SK-N-MC (cell line): ENCODE measurements around the gene FSTL4.

Experiments
- EZH2 ChIP-seq: fragments of 200-600 bp; sonication (generic); IDR thresholded peaks from one replicate; pipeline ENCODE4 v1.6.1; 2017; ENCODE audit warnings: antibody characterized with exemption
- FOXP2 ChIP-seq: optimal IDR thresholded peaks from 2 replicates; pipeline ENCODE3; 2011; ENCODE audit warnings: mild to moderate bottlenecking, moderate library complexity; ENCODE audit not compliant: insufficient read depth; ENCODE audit errors: extremely low read length, control extremely low read depth
- POLR2AphosphoS5 ChIP-seq: IDR thresholded peaks from 2 replicates; pipeline ENCODE4 v1.6.1; 2012; ENCODE audit warnings: mild to moderate bottlenecking, low read depth, low read length, borderline replicate concordance

DNA sequence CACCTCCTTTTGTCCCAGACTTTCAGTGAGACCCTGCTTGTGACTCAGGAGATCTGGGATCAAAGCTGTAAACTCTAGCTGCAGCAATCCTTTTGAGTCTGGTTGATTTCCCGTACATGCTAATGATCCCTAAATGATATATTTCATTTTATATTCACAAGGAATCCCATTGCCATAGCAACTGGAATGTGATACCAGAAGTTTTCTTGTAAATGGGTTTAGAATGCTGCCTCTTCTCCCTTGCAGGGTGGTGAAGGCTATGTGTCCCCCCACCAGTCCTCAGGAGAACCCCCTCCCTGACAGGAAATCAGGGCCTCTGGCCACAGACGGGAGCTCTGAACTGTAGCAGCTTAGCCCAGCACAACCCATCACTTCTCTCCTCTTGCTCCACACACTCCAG, 215.0 kb downstream of the FSTL4 start:
- TF ChIP-seq POLR2AphosphoS5 (no peak), EZH2 (no peak), FOXP2 (no peak)
